HG02763 (cell line): ENCODE data around the gene PTPN1.
"Not testable (repeated sequence)": the region's sequence is repeated elsewhere in the genome, so short reads cannot be mapped to it uniquely, and the experiment has no call there.

Source experiments
- ATAC-seq: cut with Tn5 transposase; IDR thresholded peaks from one replicate; pipeline ENCODE4 v1.9.1; 2021; ENCODE audit warnings: mild to moderate bottlenecking, moderate library complexity; ENCODE audit not compliant: unreplicated experiment

PTPN1 gene

GRCh38 chr20:50587291-50587961 lies 77.2 kb downstream of the PTPN1 start:
- ATAC-seq = no peak

- ATAC-seq = no peak
These were observed 78.0 kb downstream of the PTPN1 start for GRCh38 chr20:50588034-50588736.

GRCh38 chr20:50589548-50590347 lies 79.6 kb downstream of the PTPN1 start:
- ATAC-seq = no peak

GRCh38 chr20:50590348-50590664 lies 80.1 kb downstream of the PTPN1 start:
- no peak for ATAC-seq

- ATAC-seq = no peak
These were observed 81.2 kb downstream of the PTPN1 start for GRCh38 chr20:50591233-50591852.

GRCh38 chr20:50592282-50593004 lies 82.3 kb downstream of the PTPN1 start:
- ATAC-seq = no peak

GRCh38 chr20:50593005-50593335 lies 82.8 kb downstream of the PTPN1 start:
- ATAC-seq = no peak

- ATAC-seq = no peak
These were observed 84.0 kb downstream of the PTPN1 start for GRCh38 chr20:50594231-50594590.

GRCh38 chr20:50594591-50595432 lies 84.6 kb downstream of the PTPN1 start:
- no peak for ATAC-seq

GRCh38 chr20:50595433-50595895 lies 85.3 kb downstream of the PTPN1 start:
- ATAC-seq = no peak

GRCh38 chr20:50595988-50596693 lies 86.0 kb downstream of the PTPN1 start:
- no peak for ATAC-seq

GRCh38 chr20:50596694-50597021 lies 86.5 kb downstream of the PTPN1 start:
- no peak for ATAC-seq

GRCh38 chr20:50597406-50597969 lies 87.3 kb downstream of the PTPN1 start:
- no peak for ATAC-seq

- no peak for ATAC-seq
These were observed 87.9 kb downstream of the PTPN1 start for GRCh38 chr20:50598074-50598473.

- ATAC-seq = not testable (repeated sequence)
These were observed 88.6 kb downstream of the PTPN1 start for GRCh38 chr20:50598768-50599167.

GRCh38 chr20:50600281-50600895 lies 90.2 kb downstream of the PTPN1 start:
- ATAC-seq = no peak

- ATAC-seq = no peak
These were observed 91.6 kb downstream of the PTPN1 start for GRCh38 chr20:50601511-50602431.
